ENCODE results near the gene GNPDA1. TPM values are rescaled to one million over a fixed set of nuclear protein-coding genes. Genes with fewer than 3 reads are reported as not detected.
A peak's percentile ranks its signal among the peaks of the same experiment; 100 is the strongest.

GNPDA1 gene
- total RNA-seq, 5 donors from 2014 or later (not counting 1 experiment from before 2014, with no cell fraction given): 12.6 to 30.3 (median 29.3) TPM

DNA sequence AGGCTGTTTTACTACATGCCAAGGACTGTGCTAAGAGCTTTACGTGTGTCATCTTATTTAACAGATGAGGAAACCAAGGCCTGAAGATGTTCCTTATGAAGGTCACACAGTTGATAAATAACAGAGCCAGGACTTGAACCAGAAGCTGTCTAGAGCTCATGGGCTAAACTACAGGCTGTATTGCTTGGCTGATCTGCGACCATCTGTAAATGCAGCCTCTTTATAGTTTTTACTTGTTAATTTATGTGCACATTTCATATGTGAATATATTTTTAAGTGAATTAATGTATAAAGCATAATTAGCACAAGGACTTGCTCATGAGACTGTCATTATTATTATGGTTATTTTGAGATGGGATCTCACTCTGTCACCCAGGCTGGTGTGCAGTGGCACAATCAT is 19.3 kb upstream of the GNPDA1 start:
- Histone ChIP-seq H3K4me3 (ENCODE audit: control insufficient read depth in 1 of 2, extremely low read depth in 1 of 2, low read length in 1 of 2) (no peak overlapping the region), H3K9me3 (no peaks in the 10 kb centered on the region), H3K36me3 (ENCODE audit: control insufficient read depth in 2 of 2, extremely low read depth in 1 of 2, insufficient read depth in 1 of 2, low read length in 1 of 2) (no peaks in the 10 kb centered on the region), H3K27me3 (replicated peaks in 1 of 2; ENCODE audit: control insufficient read depth in 2 of 2, extremely low read depth in 1 of 2, insufficient read depth in 2 of 2, low read length in 1 of 2) (peaks cover 0 to 3% of the 10 kb centered on the region in 2 experiments), H3K27ac (ENCODE audit: low read length) (no peak overlapping the region), H3K4me1 (ENCODE audit: control insufficient read depth in 1 of 2, extremely low read depth in 1 of 2, insufficient read depth in 2 of 2, low read length in 2 of 2) (peaks cover 7 to 8% of the 10 kb centered on the region in 2 experiments)
- DNase-seq (no peak), ATAC-seq (replicated peaks in 1 of 4) (no peak)
- Mint-ChIP-seq H3K27me3 (peaks cover 0 to 3% of the 10 kb centered on the region in 2 donors), H3K4me3 (no peak overlapping the region), H3K4me1 (peaks cover 15 to 22% (median 17%) of the 10 kb centered on the region in 3 donors), H3K36me3 (no peaks in the 10 kb centered on the region), H3K9me3 (no peaks in the 10 kb centered on the region), H3K27ac (no peak overlapping the region)
- ChIA-PET POLR2A (no interaction called here), CTCF (no interaction called here)
- WGBS (ENCODE audit: insufficient coverage): 90% methylated on average over 1 of the region's 2 CpGs

GRCh38 chr5:142025637-142026036 is 12.8 kb upstream of the GNPDA1 start:
- Histone ChIP-seq H3K4me3 (ENCODE audit: control insufficient read depth in 1 of 2, extremely low read depth in 1 of 2, low read length in 1 of 2) (peak overlapping the region in 1 of 2 donors; percentile 44), H3K4me1 (ENCODE audit: control insufficient read depth in 1 of 2, extremely low read depth in 1 of 2, insufficient read depth in 2 of 2, low read length in 2 of 2) (peaks cover 3 to 5% of the 10 kb centered on the region in 2 experiments), H3K36me3 (ENCODE audit: control insufficient read depth in 2 of 2, extremely low read depth in 1 of 2, insufficient read depth in 1 of 2, low read length in 1 of 2) (no peaks in the 10 kb centered on the region), H3K27ac (ENCODE audit: low read length) (peak overlapping the region; percentile 84), H3K9me3 (no peaks in the 10 kb centered on the region), H3K27me3 (replicated peaks in 1 of 2; ENCODE audit: control insufficient read depth in 2 of 2, extremely low read depth in 1 of 2, insufficient read depth in 2 of 2, low read length in 1 of 2) (peaks cover 0 to 3% of the 10 kb centered on the region in 2 experiments)
- Mint-ChIP-seq H3K27me3 (no peaks in the 10 kb centered on the region), H3K9me3 (no peaks in the 10 kb centered on the region), H3K4me3 (peak overlapping the region; percentile 82 to 84 (median 83)), H3K27ac (peak overlapping the region; percentile 98), H3K36me3 (no peaks in the 10 kb centered on the region), H3K4me1 (peaks cover 17 to 18% (median 18%) of the 10 kb centered on the region in 3 donors)
- ATAC-seq (replicated peaks in 1 of 4): no peak
- CTCF ChIA-PET: interaction anchor here in 1 of 2 donors (0.9 to 2.2 kb wide), 7 partner anchors 10 to 404 kb away, joined by 3 to 14 read pairs (median 5); partner anchors contain the start of genes GNPDA1 and RNF14
- DNase-seq: no peak
- POLR2A ChIA-PET: interaction anchor here in 1 of 2 donors (0.7 kb wide), 2 partner anchors 85 to 848 kb away, joined by 3 read pairs; no protein-coding TSS in a partner anchor
- WGBS (ENCODE audit: insufficient coverage): no CpG with 5 or more reads among the region's 8 CpGs

DNA sequence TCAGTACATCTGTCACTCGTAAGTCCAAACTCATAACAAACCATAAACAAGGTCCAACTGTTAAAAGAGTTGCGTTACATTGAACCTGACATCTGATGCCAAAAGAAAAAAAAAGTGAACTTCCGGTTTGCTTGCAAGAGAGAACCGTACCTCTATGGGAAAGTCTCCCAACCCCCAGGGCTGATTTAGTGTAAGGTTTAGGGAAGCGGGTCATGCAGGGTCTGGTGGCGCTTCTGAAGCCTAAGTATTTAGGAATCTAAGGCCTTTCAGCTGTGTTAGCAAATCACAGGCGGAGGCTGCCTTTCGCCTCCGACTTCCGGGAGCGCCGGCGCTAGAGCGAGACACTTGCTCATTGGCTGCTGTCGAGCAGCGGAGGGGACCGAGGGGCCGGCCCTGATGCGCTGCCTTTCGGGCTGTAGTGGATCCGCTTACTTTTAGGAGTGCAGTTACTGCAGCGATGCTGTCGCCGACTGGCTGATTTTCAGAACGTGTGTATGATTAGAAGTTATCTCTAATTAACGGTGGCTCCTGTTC is 12.0 kb upstream of the GNPDA1 start:
- H3K27me3 ChIP-seq (replicated peaks in 1 of 2; ENCODE audit: control insufficient read depth in 2 of 2, extremely low read depth in 1 of 2, insufficient read depth in 2 of 2, low read length in 1 of 2): peaks cover 0 to 3% of the 10 kb centered on the region in 2 experiments
- H3K4me3 ChIP-seq (ENCODE audit: control insufficient read depth in 1 of 2, extremely low read depth in 1 of 2, low read length in 1 of 2): peak overlapping the region; percentile 44 to 54
- ChIA-PET CTCF (interaction anchor here (0.9 to 2.2 kb wide), 8 partner anchors 10 to 403 kb away, joined by 3 to 14 read pairs (median 4); partner anchors contain the start of genes GNPDA1 (in 1 of the 2) and RNF14 (in 1 of the 2)), POLR2A (interaction anchor here (0.5 to 0.9 kb wide), 3 partner anchors 11 to 1912 kb away, joined by 3 to 5 read pairs (median 5); no protein-coding TSS in a partner anchor)
- Mint-ChIP-seq H3K4me1 (peaks cover 17 to 20% (median 18%) of the 10 kb centered on the region in 3 donors), H3K36me3 (no peaks in the 10 kb centered on the region), H3K27ac (peak overlapping the region; percentile 98), H3K9me3 (peaks cover 0 to 3% (median 3%) of the 10 kb centered on the region in 3 donors), H3K27me3 (no peaks in the 10 kb centered on the region), H3K4me3 (peak overlapping the region; percentile 82 to 84 (median 83))
- H3K9me3 ChIP-seq: no peaks in the 10 kb centered on the region
- H3K4me1 ChIP-seq (ENCODE audit: control insufficient read depth in 1 of 2, extremely low read depth in 1 of 2, insufficient read depth in 2 of 2, low read length in 2 of 2): peaks cover 3 to 5% of the 10 kb centered on the region in 2 experiments
- ATAC-seq (replicated peaks in 1 of 4) (peak; percentile 100), DNase-seq (peak; percentile 66 to 88 (median 80))
- peak overlapping the region; percentile 84 for H3K27ac ChIP-seq (ENCODE audit: low read length)
- no peaks in the 10 kb centered on the region for H3K36me3 ChIP-seq (ENCODE audit: control insufficient read depth in 2 of 2, extremely low read depth in 1 of 2, insufficient read depth in 1 of 2, low read length in 1 of 2)
- under 1% methylated on average over 21 of the region's 26 CpGs for WGBS (ENCODE audit: insufficient coverage)

DNA sequence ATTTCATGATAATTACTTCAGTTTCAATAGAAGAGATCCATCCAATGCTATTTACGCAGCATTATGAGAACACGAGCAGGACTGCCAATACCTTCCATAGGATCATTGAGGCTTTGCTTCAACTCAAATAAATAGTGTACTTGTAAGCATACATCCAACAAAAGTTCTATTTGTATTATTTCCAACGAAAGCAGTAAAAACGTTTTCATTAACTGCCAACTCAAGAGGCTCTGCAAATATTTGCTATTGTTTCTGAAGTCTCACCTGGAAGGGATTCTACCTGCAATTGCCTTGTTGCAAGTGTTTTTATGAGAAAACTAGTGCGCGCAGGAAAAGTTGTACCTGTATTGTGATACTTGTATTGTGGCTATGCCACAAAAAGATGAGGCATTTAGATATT is 11.0 kb upstream of the GNPDA1 start:
- no peak overlapping the region for H3K4me3 ChIP-seq (ENCODE audit: control insufficient read depth in 1 of 2, extremely low read depth in 1 of 2, low read length in 1 of 2)
- Mint-ChIP-seq H3K27ac (no peak overlapping the region), H3K36me3 (no peaks in the 10 kb centered on the region), H3K4me3 (no peak overlapping the region), H3K27me3 (no peaks in the 10 kb centered on the region), H3K4me1 (peaks cover 17 to 23% (median 18%) of the 10 kb centered on the region in 3 donors), H3K9me3 (peaks cover 0 to 3% (median 3%) of the 10 kb centered on the region in 3 donors)
- H3K4me1 ChIP-seq (ENCODE audit: control insufficient read depth in 1 of 2, extremely low read depth in 1 of 2, insufficient read depth in 2 of 2, low read length in 2 of 2): peaks cover 3 to 5% of the 10 kb centered on the region in 2 experiments
- CTCF ChIA-PET: interaction anchor here (0.6 to 2.2 kb wide), 4 partner anchors 9 to 427 kb away, joined by 3 to 14 read pairs (median 5); no protein-coding TSS in a partner anchor
- peaks cover 0 to 3% of the 10 kb centered on the region in 2 experiments for H3K27me3 ChIP-seq (replicated peaks in 1 of 2; ENCODE audit: control insufficient read depth in 2 of 2, extremely low read depth in 1 of 2, insufficient read depth in 2 of 2, low read length in 1 of 2)
- no peaks in the 10 kb centered on the region for H3K9me3 ChIP-seq
- ATAC-seq (replicated peaks in 1 of 4): no peak
- no peak for DNase-seq
- H3K27ac ChIP-seq (ENCODE audit: low read length): no peak overlapping the region
- POLR2A ChIA-PET: interaction anchor here in 1 of 2 donors (0.8 kb wide), 1 partner anchor 40 kb away, joined by 3 read pairs; no protein-coding TSS in a partner anchor
- WGBS (ENCODE audit: insufficient coverage): no CpG with 5 or more reads among the region's 6 CpGs
- H3K36me3 ChIP-seq (ENCODE audit: control insufficient read depth in 2 of 2, extremely low read depth in 1 of 2, insufficient read depth in 1 of 2, low read length in 1 of 2): no peaks in the 10 kb centered on the region

DNA sequence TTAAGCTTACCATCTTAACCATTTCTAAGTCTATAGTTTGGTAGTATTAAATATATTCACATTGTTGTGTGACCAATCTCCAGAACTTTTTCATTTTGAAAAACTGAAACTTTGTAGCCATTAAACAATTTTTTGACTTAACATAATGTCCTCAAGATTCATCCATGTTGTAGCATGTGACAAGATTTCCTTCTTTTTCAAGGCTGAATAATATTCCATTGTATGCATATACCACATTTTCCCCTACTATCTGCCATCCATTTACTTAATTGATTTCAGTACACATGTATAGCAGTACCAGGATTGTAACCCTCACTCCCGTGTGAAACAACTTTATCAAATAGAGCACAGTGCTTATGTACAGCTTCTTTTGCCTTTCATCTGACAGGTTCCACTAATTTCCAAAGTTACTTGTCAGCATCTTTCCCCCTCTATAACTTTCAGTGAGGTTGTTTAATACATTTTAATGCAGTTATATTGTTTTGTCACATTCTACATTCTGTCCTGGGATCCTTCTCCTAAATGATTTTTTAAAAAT is 7.4 kb upstream of the GNPDA1 start:
- Histone ChIP-seq H3K4me3 (ENCODE audit: control insufficient read depth in 1 of 2, extremely low read depth in 1 of 2, low read length in 1 of 2) (no peak overlapping the region), H3K27me3 (replicated peaks in 1 of 2; ENCODE audit: control insufficient read depth in 2 of 2, extremely low read depth in 1 of 2, insufficient read depth in 2 of 2, low read length in 1 of 2) (no peaks in the 10 kb centered on the region), H3K9me3 (no peaks in the 10 kb centered on the region), H3K36me3 (ENCODE audit: control insufficient read depth in 2 of 2, extremely low read depth in 1 of 2, insufficient read depth in 1 of 2, low read length in 1 of 2) (no peaks in the 10 kb centered on the region), H3K4me1 (ENCODE audit: control insufficient read depth in 1 of 2, extremely low read depth in 1 of 2, insufficient read depth in 2 of 2, low read length in 2 of 2) (peaks cover 17 to 37% of the 10 kb centered on the region in 2 experiments), H3K27ac (ENCODE audit: low read length) (no peak overlapping the region)
- peaks cover 0 to 3% (median 3%) of the 10 kb centered on the region in 3 donors for H3K9me3 Mint-ChIP-seq
- H3K4me3 Mint-ChIP-seq: no peak overlapping the region
- H3K4me1 Mint-ChIP-seq: peaks cover 36 to 51% (median 43%) of the 10 kb centered on the region in 3 donors
- H3K27me3 Mint-ChIP-seq: no peaks in the 10 kb centered on the region
- no peak for ATAC-seq (replicated peaks in 1 of 4)
- DNase-seq: no peak
- no peak overlapping the region for H3K27ac Mint-ChIP-seq
- no CpG with 5 or more reads among the region's 1 CpG for WGBS (ENCODE audit: insufficient coverage)
- CTCF ChIA-PET: interaction anchor here (0.5 to 1.6 kb wide), 9 partner anchors 8 to 310 kb away, joined by 3 to 10 read pairs (median 4); partner anchors contain the start of gene GNPDA1 (in 1 of the 2)
- H3K36me3 Mint-ChIP-seq: no peaks in the 10 kb centered on the region
- POLR2A ChIA-PET: interaction anchor here in 1 of 2 donors (0.6 to 0.9 kb wide), 5 partner anchors 9 to 197 kb away, joined by 3 to 7 read pairs (median 4); no protein-coding TSS in a partner anchor

DNA sequence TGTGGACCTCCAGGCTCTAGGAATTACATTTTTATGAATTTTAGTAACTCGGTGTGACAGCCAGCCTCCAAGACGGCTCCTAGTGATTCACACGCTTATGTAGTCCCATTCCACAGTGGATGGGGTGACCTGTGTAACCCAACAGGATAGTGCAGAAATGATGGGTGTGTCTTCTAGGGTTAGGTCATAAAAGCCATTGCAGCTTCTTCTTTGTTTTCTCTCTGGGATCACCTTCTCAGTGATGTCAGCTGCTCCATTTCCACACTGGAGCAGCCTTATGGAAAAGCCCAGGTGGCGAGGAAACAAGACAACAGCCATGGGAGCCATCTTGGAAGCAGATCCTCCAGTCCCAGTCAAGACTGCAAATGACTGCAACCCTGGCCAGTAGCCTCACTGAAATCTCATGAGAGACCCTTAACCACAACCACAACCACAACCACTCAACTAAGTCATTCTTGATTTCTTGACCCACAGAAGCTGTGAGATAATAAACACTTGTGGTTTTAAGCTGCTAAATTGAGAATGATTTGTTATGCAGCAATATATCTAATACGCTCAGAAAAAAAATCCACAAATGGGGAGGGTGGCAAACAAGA is 5.1 kb upstream of the GNPDA1 start:
- H3K27ac ChIP-seq (ENCODE audit: low read length): no peak overlapping the region
- no peak for DNase-seq

More for the DNA sequence above, 5.1 kb upstream of the GNPDA1 start:
- H3K9me3 Mint-ChIP-seq: peaks cover 0 to 3% (median 3%) of the 10 kb centered on the region in 3 donors
- Histone ChIP-seq H3K4me1 (ENCODE audit: control insufficient read depth in 1 of 2, extremely low read depth in 1 of 2, insufficient read depth in 2 of 2, low read length in 2 of 2) (peaks cover 19 to 56% of the 10 kb centered on the region in 2 experiments), H3K4me3 (ENCODE audit: control insufficient read depth in 1 of 2, extremely low read depth in 1 of 2, low read length in 1 of 2) (no peak overlapping the region), H3K9me3 (no peaks in the 10 kb centered on the region), H3K36me3 (ENCODE audit: control insufficient read depth in 2 of 2, extremely low read depth in 1 of 2, insufficient read depth in 1 of 2, low read length in 1 of 2) (no peaks in the 10 kb centered on the region), H3K27me3 (replicated peaks in 1 of 2; ENCODE audit: control insufficient read depth in 2 of 2, extremely low read depth in 1 of 2, insufficient read depth in 2 of 2, low read length in 1 of 2) (no peaks in the 10 kb centered on the region)
- 67% methylated on average over 3 of the region's 5 CpGs for WGBS (ENCODE audit: insufficient coverage)
- ChIA-PET CTCF (interaction anchor here in 1 of 2 donors (0.6 kb wide), 2 partner anchors 125 kb away, joined by 3 read pairs; no protein-coding TSS in a partner anchor), POLR2A (interaction anchor here in 1 of 2 donors (0.6 kb wide), 1 partner anchor 104 kb away, joined by 3 read pairs; no protein-coding TSS in a partner anchor)
- no peaks in the 10 kb centered on the region for H3K36me3 Mint-ChIP-seq
- H3K4me1 Mint-ChIP-seq: peaks cover 36 to 63% (median 54%) of the 10 kb centered on the region in 3 donors
- H3K27ac Mint-ChIP-seq: peak overlapping the region; percentile 72 to 89
- no peaks in the 10 kb centered on the region for H3K27me3 Mint-ChIP-seq
- ATAC-seq (replicated peaks in 1 of 4): no peak
- H3K4me3 Mint-ChIP-seq: no peak overlapping the region
